Uterus (tissue), 2 donors: Measurements from ENCODE around the gene ZCCHC2.

Experiments used
- POLR2A ChIP-seq, 2 donors: fragments of 450-650 bp; IDR thresholded peaks; one replicate each; pipeline ENCODE4 v1.6.1; 2016; ENCODE audit warnings: antibody characterized with exemption in 2 of 2, mild to moderate bottlenecking in 1 of 2, moderate library complexity in 1 of 2
- TF ChIP-seq, protein P1 (sequence below), 4 experiments: fragments of 200-600 bp in 2 of 4; fragments of 450-650 bp in 2 of 4; sonication (generic) in 2 of 4; IDR thresholded peaks; one replicate each; pipeline ENCODE4 v1.5.1; 2016 to 2019; ENCODE audit warnings: antibody characterized with exemption in 4 of 4, mild to moderate bottlenecking in 2 of 4, moderate library complexity in 1 of 4

- TF ChIP-seq, protein P1, sequence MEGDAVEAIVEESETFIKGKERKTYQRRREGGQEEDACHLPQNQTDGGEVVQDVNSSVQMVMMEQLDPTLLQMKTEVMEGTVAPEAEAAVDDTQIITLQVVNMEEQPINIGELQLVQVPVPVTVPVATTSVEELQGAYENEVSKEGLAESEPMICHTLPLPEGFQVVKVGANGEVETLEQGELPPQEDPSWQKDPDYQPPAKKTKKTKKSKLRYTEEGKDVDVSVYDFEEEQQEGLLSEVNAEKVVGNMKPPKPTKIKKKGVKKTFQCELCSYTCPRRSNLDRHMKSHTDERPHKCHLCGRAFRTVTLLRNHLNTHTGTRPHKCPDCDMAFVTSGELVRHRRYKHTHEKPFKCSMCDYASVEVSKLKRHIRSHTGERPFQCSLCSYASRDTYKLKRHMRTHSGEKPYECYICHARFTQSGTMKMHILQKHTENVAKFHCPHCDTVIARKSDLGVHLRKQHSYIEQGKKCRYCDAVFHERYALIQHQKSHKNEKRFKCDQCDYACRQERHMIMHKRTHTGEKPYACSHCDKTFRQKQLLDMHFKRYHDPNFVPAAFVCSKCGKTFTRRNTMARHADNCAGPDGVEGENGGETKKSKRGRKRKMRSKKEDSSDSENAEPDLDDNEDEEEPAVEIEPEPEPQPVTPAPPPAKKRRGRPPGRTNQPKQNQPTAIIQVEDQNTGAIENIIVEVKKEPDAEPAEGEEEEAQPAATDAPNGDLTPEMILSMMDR (IDR thresholded peaks at IDR 0.05): no peak
- no peak for TF ChIP-seq POLR2A (IDR thresholded peaks at IDR 0.05)
Observed at GRCh38 chr18:62498616-62499262, 24.1 kb upstream of the ZCCHC2 start.
